ENCODE measurements around the gene CELF1. TPM values are rescaled to one million over a fixed set of nuclear protein-coding genes. Genes with fewer than 3 reads are reported as not detected.
A peak's percentile ranks its signal among the peaks of the same experiment; 100 is the strongest.

CELF1 gene
- total and polyA plus RNA-seq, 11 donors = 27.3 to 111 (median 85.5) TPM

GRCh38 chr11:47488674-47489394 lies 64.1 kb downstream of the CELF1 start:
- no peak for ATAC-seq
- WGBS, 4 donors = 60 to 69% (median 67%) methylated on average over 6 of the region's 6 CpGs
- Histone ChIP-seq H3K27me3 (no peaks in the 10 kb centered on the region), H3K36me3 (peaks cover 0 to 64% (median 47%) of the 10 kb centered on the region in 9 donors), H3K27ac (peak overlapping the region in 2 of 12 donors; percentile 15 to 43), H3K4me1 (peaks cover 0 to 35% (median 14%) of the 10 kb centered on the region in 12 donors), H3K4me3 (no peak overlapping the region), H3K9me3 (no peaks in the 10 kb centered on the region)
- intact Hi-C loops (cut with DNase I) = loop anchor here in 3 of 10 donors (5.0 to 10.0 kb wide), 3 partner anchors 46 to 63 kb away; partner anchors contain the start of gene CELF1 (in 1 of the 3)
- DNase-seq = no peak
- no peak for TF ChIP-seq POLR2A (IDR thresholded peaks at IDR 0.05)

GRCh38 chr11:47488111-47488510 lies 64.8 kb downstream of the CELF1 start:
- no peak overlapping the region for H3K27ac ChIP-seq
- ATAC-seq = no peak
- 71 to 78% (median 75%) methylated on average over 3 of the region's 3 CpGs for WGBS, 4 donors

GRCh38 chr11:47487421-47487820 lies 65.5 kb downstream of the CELF1 start:
- Histone ChIP-seq H3K4me1 (peaks cover 0 to 32% (median 11%) of the 10 kb centered on the region in 12 donors), H3K27ac (no peak overlapping the region), H3K27me3 (no peaks in the 10 kb centered on the region), H3K4me3 (no peak overlapping the region), H3K9me3 (no peaks in the 10 kb centered on the region), H3K36me3 (peaks cover 0 to 70% (median 61%) of the 10 kb centered on the region in 9 donors)
- no peak for DNase-seq
- ATAC-seq = no peak
- TF ChIP-seq CTCF (IDR thresholded peaks at IDR 0.05) (no peak), POLR2A (IDR thresholded peaks at IDR 0.05) (no peak)
- 93 to 96% (median 95%) methylated on average over 2 of the region's 2 CpGs for WGBS, 4 donors
- intact Hi-C loops (cut with DNase I) = loop anchor here in 3 of 10 donors (5.0 to 10.0 kb wide), 3 partner anchors 47 to 65 kb away; partner anchors contain the start of gene CELF1 (in 1 of the 3)

More at GRCh38 chr11:47488111-47488510, 64.8 kb downstream of the CELF1 start:
- Histone ChIP-seq H3K9me3 (no peaks in the 10 kb centered on the region), H3K36me3 (peaks cover 0 to 68% (median 54%) of the 10 kb centered on the region in 9 donors), H3K4me3 (no peak overlapping the region), H3K27me3 (no peaks in the 10 kb centered on the region), H3K4me1 (peaks cover 0 to 32% (median 14%) of the 10 kb centered on the region in 12 donors)
- TF ChIP-seq CTCF (IDR thresholded peaks at IDR 0.05) = no peak
- no peak for TF ChIP-seq POLR2A (IDR thresholded peaks at IDR 0.05)
- intact Hi-C loops (cut with DNase I) = loop anchor here in 3 of 10 donors (5.0 to 10.0 kb wide), 3 partner anchors 47 to 64 kb away; partner anchors contain the start of gene CELF1 (in 1 of the 3)
- no peak for DNase-seq

GRCh38 chr11:47485107-47485506 lies 67.8 kb downstream of the CELF1 start:
- no peak for TF ChIP-seq CTCF (IDR thresholded peaks at IDR 0.05)
- TF ChIP-seq POLR2A (IDR thresholded peaks at IDR 0.05) = no peak
- no peak overlapping the region for H3K27ac ChIP-seq
- no peak for DNase-seq
- H3K4me3 ChIP-seq = no peak overlapping the region
- 89 to 95% (median 94%) methylated on average over 7 of the region's 7 CpGs for WGBS, 4 donors
- ATAC-seq = no peak
- H3K36me3 ChIP-seq = peaks cover 0 to 87% (median 84%) of the 10 kb centered on the region in 9 donors
- no peaks in the 10 kb centered on the region for H3K9me3 ChIP-seq
- peaks cover 0 to 32% (median 11%) of the 10 kb centered on the region in 12 donors for H3K4me1 ChIP-seq
- no peaks in the 10 kb centered on the region for H3K27me3 ChIP-seq
- intact Hi-C loops (cut with DNase I) = loop anchor here in 3 of 10 donors (5.0 to 10.0 kb wide), 3 partner anchors 50 to 67 kb away; partner anchors contain the start of gene CELF1 (in 1 of the 3)
